ENCODE data around the gene FAM169A.
"Not testable (repeated sequence)": the region's sequence is repeated elsewhere in the genome, so short reads cannot be mapped to it uniquely, and the experiment has no call there.

Gene FAM169A

DNA sequence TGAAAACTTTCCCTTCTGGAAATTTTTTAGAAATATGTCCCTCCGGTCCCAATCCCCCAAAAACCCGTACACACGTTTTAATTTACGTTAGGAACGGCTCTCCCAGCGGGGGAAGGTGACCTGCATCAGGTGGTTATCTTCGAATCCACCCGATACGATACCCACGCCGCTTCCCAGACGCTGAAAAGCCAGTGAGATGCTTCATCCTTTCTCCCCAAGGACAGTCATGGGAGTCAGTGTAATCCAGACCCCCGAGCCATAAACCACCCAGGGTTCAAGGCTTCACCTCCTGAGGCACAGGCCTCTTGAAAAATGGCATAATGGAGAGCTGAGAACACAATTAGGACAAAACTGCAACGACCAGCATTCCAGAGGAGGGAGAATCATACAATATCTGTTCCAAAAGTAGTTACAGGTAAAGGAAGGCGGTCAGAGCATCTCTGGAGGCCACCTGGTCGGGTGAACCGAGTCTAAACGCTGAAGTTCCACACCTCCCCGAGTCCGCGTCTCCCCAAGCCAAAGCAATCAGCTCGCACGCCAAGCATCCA is 857 bp downstream of the FAM169A start:
- TF ChIP-seq POLR2AphosphoS5 (IDR thresholded peaks at IDR 0.05; ENCODE audit: low read depth, low read length) (no peak), TAF1 (IDR thresholded peaks at IDR 0.05; ENCODE audit: borderline replicate concordance, low read depth, low read length) (no peak), POLR2A (IDR thresholded peaks at IDR 0.05; ENCODE audit: low read depth, low read length) (no peak)
- DNase-seq (ENCODE audit: insufficient read length) (no peak), FAIRE-seq (peak; percentile 57)

GRCh38 chr5:74864823-74865222 is 1.4 kb downstream of the FAM169A start:
- no peak for DNase-seq (ENCODE audit: insufficient read length)
- no peak for FAIRE-seq
- TF ChIP-seq POLR2A (IDR thresholded peaks at IDR 0.05; ENCODE audit: low read depth, low read length): no peak
- no peak for TF ChIP-seq TAF1 (IDR thresholded peaks at IDR 0.05; ENCODE audit: borderline replicate concordance, low read depth, low read length)
- TF ChIP-seq POLR2AphosphoS5 (IDR thresholded peaks at IDR 0.05; ENCODE audit: low read depth, low read length): no peak

DNA sequence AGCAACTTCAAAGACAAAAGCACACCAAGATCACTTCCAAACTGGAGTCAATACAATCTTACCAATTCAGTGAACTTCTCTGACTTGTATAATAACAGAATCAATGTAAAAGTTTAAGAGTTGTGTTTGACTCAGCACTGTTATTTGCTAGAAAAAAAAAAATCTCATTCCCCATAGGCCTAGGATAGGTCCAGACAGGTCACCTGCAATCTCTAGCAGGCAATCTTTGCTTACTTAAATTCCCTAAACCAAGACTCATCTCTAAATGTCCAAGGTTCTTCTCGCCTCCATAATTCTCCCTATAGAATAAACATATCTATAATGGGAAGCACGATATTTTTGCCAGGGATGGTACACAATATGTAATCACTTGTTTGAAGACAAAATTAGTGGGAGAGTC is 2.5 kb downstream of the FAM169A start:
- FAIRE-seq (no peak), DNase-seq (ENCODE audit: insufficient read length) (no peak)
- TF ChIP-seq POLR2A (IDR thresholded peaks at IDR 0.05; ENCODE audit: low read depth, low read length): no peak
- TF ChIP-seq TAF1 (IDR thresholded peaks at IDR 0.05; ENCODE audit: borderline replicate concordance, low read depth, low read length): no peak

DNA sequence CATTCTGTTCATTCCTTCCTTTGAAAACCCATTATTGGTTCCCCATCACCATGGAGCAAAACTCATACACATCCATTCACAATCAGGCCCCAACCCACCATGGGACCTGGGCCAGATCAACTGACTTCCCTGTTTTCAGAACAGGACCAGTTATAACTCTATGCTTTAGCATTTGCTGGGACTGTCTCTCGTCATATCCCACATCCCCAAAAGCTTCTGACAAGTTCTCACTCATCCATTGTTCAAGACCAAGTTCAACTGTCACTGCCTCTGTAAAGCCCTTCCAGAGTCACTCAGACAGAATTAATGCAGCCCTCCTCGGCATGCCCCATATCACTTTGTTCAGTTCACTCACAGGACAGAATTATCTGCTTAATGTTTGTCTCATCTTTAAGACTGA is 4.0 kb downstream of the FAM169A start:
- FAIRE-seq: no peak
- TF ChIP-seq POLR2AphosphoS5 (IDR thresholded peaks at IDR 0.05; ENCODE audit: low read depth, low read length) (no peak), TAF1 (IDR thresholded peaks at IDR 0.05; ENCODE audit: borderline replicate concordance, low read depth, low read length) (no peak)
- no peak for DNase-seq (ENCODE audit: insufficient read length)

DNA sequence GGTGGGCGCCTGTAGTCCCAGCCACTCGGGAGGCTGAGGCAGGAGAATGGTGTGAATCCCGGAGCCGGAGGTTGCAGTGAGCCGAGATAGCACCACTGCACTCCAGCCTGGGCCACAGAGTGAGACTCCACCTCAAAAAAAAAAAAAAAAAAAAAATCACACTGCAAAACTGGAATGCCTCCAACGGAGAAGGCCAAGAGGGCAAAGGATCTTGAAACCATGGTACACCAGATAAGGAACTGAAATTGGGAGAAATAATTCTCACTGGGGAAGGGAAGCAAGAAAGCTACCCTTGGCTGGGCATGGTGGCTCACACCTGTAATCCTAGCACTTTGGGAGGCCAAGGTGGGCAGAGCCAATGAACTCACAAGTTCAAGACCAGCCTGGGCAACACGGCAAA is 9.2 kb downstream of the FAM169A start:
- not testable (repeated sequence) for FAIRE-seq; DNase-seq (ENCODE audit: insufficient read length)

- TF ChIP-seq TAF1 (IDR thresholded peaks at IDR 0.05; ENCODE audit: borderline replicate concordance, low read depth, low read length): no peak
- no peak for TF ChIP-seq POLR2A (IDR thresholded peaks at IDR 0.05; ENCODE audit: low read depth, low read length)
- no peak for TF ChIP-seq POLR2AphosphoS5 (IDR thresholded peaks at IDR 0.05; ENCODE audit: low read depth, low read length)
- DNase-seq (ENCODE audit: insufficient read length): no peak
- no peak for FAIRE-seq
Observed at GRCh38 chr5:74853256-74853655, 12.9 kb downstream of the FAM169A start.

GRCh38 chr5:74851684-74852353 is 14.4 kb downstream of the FAM169A start:
- no peak for TF ChIP-seq POLR2A (IDR thresholded peaks at IDR 0.05; ENCODE audit: low read depth, low read length)
- no peak for TF ChIP-seq TAF1 (IDR thresholded peaks at IDR 0.05; ENCODE audit: borderline replicate concordance, low read depth, low read length)
- no peak for FAIRE-seq
- DNase-seq (ENCODE audit: insufficient read length): no peak

GRCh38 chr5:74850789-74851425 is 15.3 kb downstream of the FAM169A start:
- FAIRE-seq (no peak), DNase-seq (ENCODE audit: insufficient read length) (no peak)
- no peak for TF ChIP-seq TAF1 (IDR thresholded peaks at IDR 0.05; ENCODE audit: borderline replicate concordance, low read depth, low read length)

GRCh38 chr5:74850030-74850429 is 16.2 kb downstream of the FAM169A start:
- TF ChIP-seq POLR2AphosphoS5 (IDR thresholded peaks at IDR 0.05; ENCODE audit: low read depth, low read length) (no peak), TAF1 (IDR thresholded peaks at IDR 0.05; ENCODE audit: borderline replicate concordance, low read depth, low read length) (no peak), POLR2A (IDR thresholded peaks at IDR 0.05; ENCODE audit: low read depth, low read length) (no peak)
- DNase-seq (ENCODE audit: insufficient read length) (no peak), FAIRE-seq (peak; percentile 61)

GRCh38 chr5:74848553-74849025 is 17.6 kb downstream of the FAM169A start:
- FAIRE-seq (no peak), DNase-seq (ENCODE audit: insufficient read length) (no peak)
- TF ChIP-seq TAF1 (IDR thresholded peaks at IDR 0.05; ENCODE audit: borderline replicate concordance, low read depth, low read length): no peak
- no peak for TF ChIP-seq POLR2AphosphoS5 (IDR thresholded peaks at IDR 0.05; ENCODE audit: low read depth, low read length)
- no peak for TF ChIP-seq POLR2A (IDR thresholded peaks at IDR 0.05; ENCODE audit: low read depth, low read length)

DNA sequence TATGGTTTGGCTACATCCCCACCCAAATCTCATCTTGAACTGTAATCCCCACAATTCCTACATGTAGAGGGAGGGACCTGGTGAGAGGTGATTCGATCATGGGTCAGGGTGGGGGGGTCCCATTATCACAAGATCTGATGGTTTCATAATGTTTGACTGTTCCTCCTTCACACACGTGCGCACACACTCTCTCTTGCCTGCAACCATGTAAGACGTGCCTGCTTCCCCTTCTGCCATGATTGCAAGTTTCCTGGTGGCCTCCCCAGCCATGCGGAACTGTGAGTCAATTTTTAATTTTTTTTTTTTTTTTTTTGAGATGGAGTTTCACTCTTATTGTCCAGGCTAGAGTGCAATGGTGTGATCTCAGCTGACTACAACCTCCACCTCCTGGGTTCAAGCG is 27.0 kb downstream of the FAM169A start:
- TF ChIP-seq POLR2AphosphoS5 (IDR thresholded peaks at IDR 0.05; ENCODE audit: low read depth, low read length): no peak
- TF ChIP-seq TAF1 (IDR thresholded peaks at IDR 0.05; ENCODE audit: borderline replicate concordance, low read depth, low read length): no peak
- TF ChIP-seq POLR2A (IDR thresholded peaks at IDR 0.05; ENCODE audit: low read depth, low read length): no peak
- DNase-seq (ENCODE audit: insufficient read length) (no peak), FAIRE-seq (no peak)

DNA sequence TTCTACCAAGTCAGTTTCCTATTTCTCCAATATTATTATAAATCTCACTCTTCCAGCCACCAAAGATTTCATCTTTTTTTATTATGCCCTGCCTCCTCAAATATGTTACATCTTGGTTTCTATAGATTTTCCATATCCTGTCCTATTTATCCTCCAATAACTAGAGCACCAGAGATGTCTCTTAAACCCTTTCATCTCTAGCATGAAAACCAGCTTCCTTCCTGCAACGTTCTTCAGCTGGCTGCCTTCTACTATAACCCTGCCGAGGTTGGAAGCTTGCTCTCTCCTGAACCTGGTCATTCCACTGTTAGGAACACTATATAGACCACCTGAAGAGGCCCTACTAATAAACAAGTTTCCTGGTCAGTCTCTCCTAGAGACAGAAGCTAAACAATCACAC is 27.9 kb downstream of the FAM169A start:
- TF ChIP-seq TAF1 (IDR thresholded peaks at IDR 0.05; ENCODE audit: borderline replicate concordance, low read depth, low read length) (no peak), POLR2AphosphoS5 (IDR thresholded peaks at IDR 0.05; ENCODE audit: low read depth, low read length) (no peak), POLR2A (IDR thresholded peaks at IDR 0.05; ENCODE audit: low read depth, low read length) (no peak)

More for the DNA sequence above, 27.9 kb downstream of the FAM169A start:
- DNase-seq (ENCODE audit: insufficient read length) (no peak), FAIRE-seq (no peak)

Data from GM12892 (cell line).